GM18499 (cell line): Measurements from ENCODE around the gene CARNS1.
"Not testable (repeated sequence)": the region's sequence is repeated elsewhere in the genome, so short reads cannot be mapped to it uniquely, and the experiment has no call there.

Experiments
- ATAC-seq: cut with Tn5 transposase; IDR thresholded peaks from one replicate; pipeline ENCODE4 v1.9.1; 2021; ENCODE audit warnings: moderate number of reproducible peaks; ENCODE audit not compliant: insufficient read depth, unreplicated experiment

Gene CARNS1

GRCh38 chr11:67396587-67397389, 18.7 kb upstream of the CARNS1 start:
- ATAC-seq: no peak

DNA sequence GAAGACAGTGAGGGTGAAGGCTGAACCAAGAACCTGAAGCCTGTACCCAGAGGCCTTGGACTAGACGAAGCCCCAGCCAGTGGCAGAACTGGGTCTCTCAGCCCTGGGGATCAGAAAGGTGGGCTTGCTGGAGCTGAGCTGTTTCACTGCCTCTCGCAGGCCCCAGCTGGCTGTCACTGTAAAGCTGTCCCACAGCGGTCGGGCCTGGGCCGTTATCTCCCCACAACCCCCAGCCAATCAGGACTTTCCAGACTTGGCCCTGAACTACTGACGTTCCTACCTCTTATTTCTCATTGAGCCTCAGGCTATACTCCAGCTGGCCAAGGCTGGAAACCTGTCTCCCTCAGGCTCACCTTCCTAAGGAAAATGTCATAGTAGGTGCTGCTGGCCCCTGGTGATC, 17.9 kb upstream of the CARNS1 start:
- no peak for ATAC-seq

- ATAC-seq: no peak
These were observed 17.4 kb upstream of the CARNS1 start for GRCh38 chr11:67397986-67398660.

DNA sequence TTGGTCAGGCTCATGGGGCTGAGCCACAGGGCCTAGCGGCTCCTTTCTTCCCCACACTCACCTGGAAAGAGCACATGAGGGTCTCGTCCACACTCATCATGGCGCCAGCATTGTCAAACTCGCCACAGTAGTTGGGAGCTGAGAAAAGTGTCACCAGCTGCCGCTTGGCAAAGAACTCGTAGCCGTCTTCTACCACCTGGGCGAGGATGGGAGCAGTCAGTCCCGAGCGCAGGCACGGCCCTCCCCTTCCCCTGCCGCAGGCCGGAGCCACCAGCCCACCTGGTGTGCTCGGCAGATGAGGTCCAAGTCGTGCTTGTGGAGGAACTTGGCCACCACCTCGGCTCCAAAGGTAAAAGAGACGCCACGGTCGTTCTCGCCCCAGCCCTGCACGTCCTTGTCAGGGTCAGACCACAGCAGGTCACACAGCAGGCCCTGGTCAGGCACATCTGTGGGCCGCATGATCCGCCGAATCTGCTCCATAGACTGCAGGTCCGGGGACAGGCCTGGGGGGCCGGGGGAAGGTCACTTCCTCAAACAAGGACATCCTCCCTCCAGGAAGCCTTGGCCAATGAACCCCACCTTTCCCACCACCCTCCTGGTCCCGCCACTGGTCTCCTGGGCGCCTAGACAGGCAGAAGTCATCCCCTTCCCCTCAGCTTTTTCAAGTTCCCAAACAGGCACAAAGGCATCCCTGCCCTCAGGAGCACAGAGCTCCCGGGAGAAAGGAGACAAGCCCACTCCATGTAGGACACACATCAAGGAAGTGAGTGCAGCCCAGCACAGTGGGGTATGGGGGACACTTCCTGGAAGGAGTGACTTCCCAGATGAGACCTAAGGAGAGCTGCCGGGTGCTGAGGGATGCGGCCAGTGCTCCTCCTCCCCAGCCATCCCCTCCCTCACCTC, 16.6 kb upstream of the CARNS1 start:
- ATAC-seq: no peak

GRCh38 chr11:67400251-67400941, 15.1 kb upstream of the CARNS1 start:
- ATAC-seq: no peak

GRCh38 chr11:67400942-67401494, 14.5 kb upstream of the CARNS1 start:
- ATAC-seq: no peak

DNA sequence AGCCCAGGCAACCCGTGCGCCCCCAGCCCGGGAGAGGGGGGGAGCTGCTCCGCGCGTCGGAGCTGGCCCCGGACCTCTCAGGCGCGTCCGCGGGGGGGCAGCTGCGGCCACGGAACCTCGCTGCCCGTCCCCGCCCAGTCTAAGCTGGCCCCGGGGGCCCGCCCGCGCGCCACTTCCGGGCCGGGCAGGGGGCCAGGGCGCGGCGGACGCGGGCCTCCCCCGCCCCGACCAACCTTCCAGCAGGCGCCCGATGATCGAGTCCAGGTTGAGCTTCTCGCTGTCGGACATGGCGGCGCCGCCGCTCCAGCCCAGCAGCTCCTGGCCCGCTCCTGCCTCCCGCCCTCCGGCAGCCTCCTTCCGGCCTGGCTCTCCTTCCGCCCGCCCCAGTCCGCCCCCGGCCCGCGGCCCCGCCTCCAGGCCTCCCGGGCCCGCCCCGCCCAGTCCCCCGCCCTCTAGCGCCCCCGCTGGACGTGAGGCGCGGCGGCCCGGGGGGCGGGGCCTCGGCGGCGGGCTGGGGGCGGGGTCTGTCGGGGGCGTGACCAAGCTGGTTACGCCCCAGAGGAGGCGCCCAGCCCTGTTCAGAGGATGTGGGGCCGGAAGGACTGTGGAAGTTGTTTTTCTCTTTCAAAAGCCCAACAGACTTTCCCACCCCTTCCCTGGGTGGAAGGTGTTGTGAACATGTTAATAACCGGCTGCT, 13.8 kb upstream of the CARNS1 start, which contains the start of gene PPP1CA:
Gene PPP1CA (minus strand): TSS at position 364 of the 697 bp plus-strand sequence. CDS start 76 bp downstream, at position 288.
- ATAC-seq: no peak

DNA sequence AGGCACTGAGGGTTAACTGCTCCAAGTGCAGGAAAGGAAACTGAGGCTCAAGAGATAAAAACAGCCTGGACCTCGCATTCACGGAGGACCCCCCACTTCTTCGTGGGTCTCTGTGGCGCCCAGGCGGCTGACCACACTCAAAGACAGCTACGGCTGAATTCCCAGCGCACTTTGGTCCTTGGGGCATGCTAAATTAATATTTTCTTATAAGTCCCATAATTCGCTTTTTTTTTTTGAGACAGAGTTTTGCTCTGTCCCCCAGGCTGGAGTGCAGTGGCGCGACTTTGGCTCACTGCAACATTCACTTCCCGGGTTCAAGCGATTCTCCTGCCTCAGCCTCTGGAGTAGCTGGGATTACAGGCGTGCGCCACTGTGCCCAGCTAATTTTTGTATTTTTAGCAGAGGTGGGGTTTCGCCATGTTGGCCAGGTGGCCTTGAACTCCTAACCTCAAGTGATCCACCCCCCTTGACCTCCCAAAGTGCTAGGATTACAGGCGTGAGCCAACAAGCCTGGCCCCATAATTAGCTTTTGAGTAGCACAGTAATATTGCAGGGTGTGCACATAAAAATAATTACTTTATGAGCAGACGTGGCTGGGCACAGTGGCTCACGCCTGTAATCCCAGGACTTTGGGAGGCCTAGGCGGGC, 13.2 kb upstream of the CARNS1 start:
- not testable (repeated sequence) for ATAC-seq

DNA sequence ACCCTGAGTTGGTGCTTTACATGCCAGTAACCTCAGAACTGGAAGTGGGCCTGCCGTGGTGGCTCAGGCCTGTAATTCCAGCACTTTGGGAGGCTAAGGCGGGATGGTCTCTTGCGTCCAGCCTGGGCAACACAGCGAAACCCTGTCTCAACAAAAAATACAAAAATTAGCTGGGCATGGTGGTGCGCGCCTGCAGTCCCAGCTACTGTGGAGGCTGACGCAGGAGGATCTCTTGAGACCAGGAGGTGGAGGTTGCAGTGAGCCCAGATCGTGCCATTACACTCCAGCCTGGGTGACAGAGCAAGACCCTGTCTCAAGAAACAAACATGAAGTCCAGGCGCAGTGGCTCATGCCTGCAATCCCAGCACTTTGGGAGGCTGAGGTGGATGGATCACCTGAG, 12.4 kb upstream of the CARNS1 start:
- not testable (repeated sequence) for ATAC-seq

DNA sequence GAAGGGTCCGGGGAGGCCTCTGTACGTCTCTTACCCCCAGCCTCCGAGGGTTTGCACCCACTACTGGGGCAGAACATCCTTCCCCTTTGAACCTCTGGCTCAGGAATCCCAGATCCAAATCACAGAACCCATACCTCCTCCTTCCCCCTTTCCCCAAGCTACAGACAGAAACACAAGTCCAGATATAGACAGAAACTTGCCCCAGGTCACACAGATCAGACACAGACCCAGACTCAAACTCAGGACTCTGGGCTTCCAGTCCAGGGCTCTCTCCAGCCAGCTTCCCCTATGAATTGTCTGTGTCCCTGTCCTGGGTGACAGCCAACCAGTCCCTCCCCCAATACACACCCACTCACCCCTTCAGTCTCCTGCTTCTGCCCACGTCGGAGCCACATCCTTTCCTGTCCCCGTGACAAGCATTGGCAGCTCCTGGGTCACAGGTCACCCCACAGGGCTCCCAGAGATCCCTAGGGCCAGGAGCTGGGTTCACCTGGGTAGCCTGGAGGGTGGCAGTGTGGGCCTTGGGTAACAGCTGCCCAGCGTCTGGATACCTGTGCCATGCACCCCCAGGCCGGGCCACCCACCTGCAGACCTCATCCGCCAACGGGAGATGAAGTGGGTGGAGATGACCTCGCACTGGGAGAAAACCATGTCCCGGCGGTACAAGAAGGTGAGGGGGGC, 10.8 kb upstream of the CARNS1 start:
- ATAC-seq: no peak

GRCh38 chr11:67405196-67405567, 10.3 kb upstream of the CARNS1 start:
- ATAC-seq: no peak

GRCh38 chr11:67405688-67406339, 9.7 kb upstream of the CARNS1 start:
- no peak for ATAC-seq

GRCh38 chr11:67406420-67406968, 9.0 kb upstream of the CARNS1 start:
- no peak for ATAC-seq

- no peak for ATAC-seq
These were observed 8.3 kb upstream of the CARNS1 start for GRCh38 chr11:67406969-67407687.

DNA sequence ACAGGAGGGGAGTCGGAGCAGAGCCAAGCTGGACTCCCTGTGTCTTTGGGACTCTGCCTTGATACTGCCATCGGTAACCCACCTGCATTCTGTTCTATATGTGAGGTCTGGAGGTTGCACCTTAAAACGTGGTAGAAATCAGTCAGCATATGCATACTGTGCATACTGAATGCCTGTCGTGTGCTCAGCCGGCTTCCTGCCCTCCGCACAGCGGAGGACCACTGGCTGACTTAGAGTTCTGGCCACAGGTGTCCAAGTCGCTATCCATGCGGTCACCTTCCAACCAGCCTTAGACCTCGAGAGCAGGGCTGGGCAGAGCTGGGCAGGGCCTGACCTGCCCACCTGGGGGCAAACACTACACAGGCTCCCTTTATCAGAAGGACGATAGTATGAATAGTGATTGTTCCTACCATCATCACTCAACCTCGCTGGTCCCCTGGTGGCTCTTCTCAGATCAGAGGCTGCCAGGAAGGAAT, 7.8 kb upstream of the CARNS1 start:
- ATAC-seq: no peak

DNA sequence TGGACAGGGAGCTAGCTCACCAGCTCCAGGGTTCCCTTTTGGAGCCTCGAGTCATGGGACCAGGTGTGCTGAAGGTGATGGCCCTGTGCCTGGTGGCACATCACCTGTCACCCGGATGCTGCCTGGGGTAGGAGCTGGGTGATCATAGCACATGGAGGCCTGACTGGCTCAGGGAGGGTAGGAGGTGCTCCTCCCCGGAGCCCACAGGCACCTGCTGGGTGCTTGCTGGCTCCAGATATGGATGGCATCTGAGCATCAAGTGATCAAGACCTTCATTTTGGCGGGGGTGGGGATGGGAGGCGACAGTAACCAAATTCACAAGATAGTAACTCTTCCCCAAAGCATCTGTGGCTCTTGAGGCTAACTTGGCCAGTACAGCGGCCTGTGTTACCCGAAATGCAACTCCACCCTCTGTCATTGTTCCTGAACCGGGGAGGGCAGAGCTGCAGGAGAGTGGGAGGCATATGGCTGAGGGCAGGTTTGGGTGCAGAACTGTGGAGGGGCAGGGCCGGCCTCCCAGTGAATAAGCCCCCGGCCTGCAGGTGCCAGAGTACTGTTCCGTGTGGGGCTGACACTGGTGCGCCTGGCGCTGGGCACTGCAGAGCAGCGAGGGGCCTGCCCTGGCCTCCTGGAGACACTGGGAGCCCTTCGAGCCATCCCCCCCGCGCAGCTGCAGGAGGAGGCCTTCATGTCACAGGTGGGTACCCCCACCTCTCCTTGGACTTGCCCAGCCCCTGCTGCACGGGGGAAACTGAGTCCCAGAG, 6.9 kb upstream of the CARNS1 start:
- no peak for ATAC-seq
